BLaER1 (cell line): ENCODE measurements around the gene CPD.
"Not testable (repeated sequence)": the region's sequence is repeated elsewhere in the genome, so short reads cannot be mapped to it uniquely, and the experiment has no call there.

Source experiments
- H3K27ac ChIP-seq: shearing (Covaris generic); formaldehyde crosslinking; 2 replicates; pipeline ENCODE4 v1.8.1; 2022
- H3K27me3 ChIP-seq: shearing (Covaris generic); formaldehyde crosslinking; 2 replicates; pipeline ENCODE4 v1.8.1; 2022
- H3K36me3 ChIP-seq: shearing (Covaris generic); formaldehyde crosslinking; 2 replicates; pipeline ENCODE4 v1.8.1; 2022
- H3K4me1 ChIP-seq: shearing (Covaris generic); formaldehyde crosslinking; 2 replicates; pipeline ENCODE4 v1.8.1; 2022
- H3K4me2 ChIP-seq: shearing (Covaris generic); formaldehyde crosslinking; 2 replicates; pipeline ENCODE4 v1.8.1; 2022
- H3K4me3 ChIP-seq: shearing (Covaris generic); formaldehyde crosslinking; 2 replicates; pipeline ENCODE4 v1.8.1; 2022
- H3K9ac ChIP-seq: shearing (Covaris generic); formaldehyde crosslinking; 2 replicates; pipeline ENCODE4 v1.8.1; 2022
- H3K9me3 ChIP-seq: shearing (Covaris generic); formaldehyde crosslinking; 2 replicates; pipeline ENCODE4 v1.8.1; 2022
- H4K20me1 ChIP-seq: shearing (Covaris generic); formaldehyde crosslinking; 2 replicates; pipeline ENCODE4 v1.8.1; 2022
- Cebpa-rat ChIP-seq: shearing (Covaris generic); IDR thresholded peaks from 2 replicates; pipeline ENCODE4 v1.8.1; 2022

CPD gene

DNA sequence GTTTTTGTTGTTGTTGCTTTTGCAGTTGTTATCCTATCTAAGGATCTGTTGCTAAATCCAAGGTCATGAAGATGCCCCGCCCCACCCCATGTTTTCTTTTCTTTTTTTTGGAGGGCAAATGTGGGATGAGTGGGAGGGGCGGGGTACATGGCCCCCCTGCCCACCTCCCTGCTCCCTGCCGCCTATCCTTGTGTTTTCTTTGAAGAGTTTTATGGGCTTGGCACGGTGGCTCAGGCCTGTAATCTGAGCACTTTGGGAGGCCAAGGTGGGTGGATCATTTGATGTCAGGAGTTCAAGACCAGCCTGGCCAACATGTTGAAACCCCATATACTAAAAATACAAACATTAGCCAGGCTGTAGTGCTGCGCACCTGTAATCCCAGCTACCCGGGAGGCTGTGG is 79.6 kb downstream of the CPD start:
- no peak for TF ChIP-seq Cebpa-rat
- H3K9me3 ChIP-seq = peaks cover 15% of the 10 kb centered on the region
- no peak overlapping the region for H3K4me3 ChIP-seq
- H3K4me2 ChIP-seq = no peak overlapping the region
- H4K20me1 ChIP-seq = no peaks in the 10 kb centered on the region
- H3K36me3 ChIP-seq = peaks cover 65% of the 10 kb centered on the region
- no peak overlapping the region for H3K27ac ChIP-seq
- H3K9ac ChIP-seq = no peak overlapping the region
- H3K27me3 ChIP-seq = no peaks in the 10 kb centered on the region
- H3K4me1 ChIP-seq = no peaks in the 10 kb centered on the region

GRCh38 chr17:30458797-30459413 is 80.2 kb downstream of the CPD start:
- H3K4me1 ChIP-seq, H4K20me1 ChIP-seq, H3K4me2 ChIP-seq, H3K27ac ChIP-seq, H3K9me3 ChIP-seq, H3K4me3 ChIP-seq, H3K27me3 ChIP-seq, H3K9ac ChIP-seq: not testable (repeated sequence)
- peaks cover 60% of the 10 kb centered on the region for H3K36me3 ChIP-seq

DNA sequence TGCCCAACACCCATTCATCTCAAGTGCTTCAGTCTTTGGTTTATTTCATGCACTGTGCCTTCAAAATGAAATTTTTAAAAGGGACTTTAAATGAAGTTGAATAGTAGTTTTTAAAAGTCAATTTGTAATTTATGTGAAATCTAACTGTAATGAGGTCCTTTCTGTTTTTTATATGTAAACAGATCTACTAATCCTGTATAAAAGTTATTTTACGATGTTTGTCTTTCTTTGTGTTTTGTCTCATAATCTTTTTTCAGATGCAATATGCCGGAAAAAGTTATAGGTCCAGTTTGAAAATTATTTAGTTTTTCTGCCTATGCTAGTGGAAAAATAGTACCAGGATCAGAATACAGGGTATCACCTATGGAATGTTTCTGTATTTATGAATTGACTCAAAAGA is 89.7 kb downstream of the CPD start:
- Histone ChIP-seq H3K27ac (no peak overlapping the region), H4K20me1 (no peaks in the 10 kb centered on the region), H3K4me2 (no peak overlapping the region), H3K4me3 (no peak overlapping the region), H3K36me3 (peaks cover 6% of the 10 kb centered on the region; the same call in 1 of the 2 replicates), H3K9me3 (no peaks in the 10 kb centered on the region), H3K27me3 (no peaks in the 10 kb centered on the region), H3K9ac (no peak overlapping the region), H3K4me1 (no peaks in the 10 kb centered on the region)
- no peak for TF ChIP-seq Cebpa-rat

GRCh38 chr17:30472238-30472890 is 93.6 kb downstream of the CPD start:
- Histone ChIP-seq H3K36me3 (no peaks in the 10 kb centered on the region), H3K4me3 (no peak overlapping the region), H3K9me3 (no peaks in the 10 kb centered on the region), H4K20me1 (no peaks in the 10 kb centered on the region), H3K9ac (no peak overlapping the region), H3K4me1 (peaks cover 6% of the 10 kb centered on the region; the same call in 1 of the 2 replicates), H3K27me3 (no peaks in the 10 kb centered on the region), H3K27ac (no peak overlapping the region), H3K4me2 (no peak overlapping the region)
- no peak for TF ChIP-seq Cebpa-rat

DNA sequence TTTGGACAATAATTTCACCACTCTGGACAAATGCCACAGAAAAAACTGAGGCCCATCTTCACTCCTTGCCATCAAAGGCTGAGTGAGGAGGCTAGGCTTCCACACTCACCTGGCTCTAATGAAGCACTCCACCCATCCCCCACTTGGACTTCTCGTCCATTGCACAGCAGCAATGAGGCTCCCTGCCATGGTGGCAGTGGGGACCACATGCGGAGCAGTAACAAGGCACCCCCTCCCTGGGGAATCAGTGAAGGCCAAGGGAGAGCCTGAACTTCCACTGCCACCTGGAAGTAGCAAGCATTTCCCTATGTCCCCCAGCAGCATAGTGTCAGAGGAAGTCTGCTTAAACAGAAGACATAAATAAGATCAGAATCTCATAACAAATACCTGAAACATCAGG is 96.5 kb downstream of the CPD start:
- Histone ChIP-seq H3K36me3 (peaks cover 14% of the 10 kb centered on the region), H3K27ac (no peak overlapping the region), H4K20me1 (0 out of 2 replicates have a peak, but pooled peaks cover 15% of the 10 kb centered on the region), H3K9me3 (no peaks in the 10 kb centered on the region), H3K4me3 (no peak overlapping the region), H3K4me2 (no peak overlapping the region), H3K9ac (no peak overlapping the region), H3K27me3 (no peaks in the 10 kb centered on the region), H3K4me1 (peaks cover 18% of the 10 kb centered on the region)
- TF ChIP-seq Cebpa-rat = no peak

DNA sequence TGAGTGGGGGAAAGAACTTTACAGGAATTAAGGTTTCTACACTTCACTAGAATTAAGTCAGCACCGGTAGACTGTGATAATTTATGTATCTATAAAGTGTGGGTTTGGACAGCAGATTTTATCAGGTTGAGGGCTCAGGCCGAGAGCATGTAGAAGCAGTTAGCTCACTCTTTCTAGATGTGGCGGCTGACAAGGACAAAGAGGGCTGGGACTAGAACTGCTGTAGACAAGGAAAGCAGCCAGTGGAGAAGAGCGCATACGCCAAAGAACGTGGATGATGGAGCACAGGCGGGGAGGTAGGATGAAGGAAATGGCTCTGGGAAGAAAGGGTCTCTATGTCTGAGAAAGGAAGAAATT is 98.0 kb downstream of the CPD start:
- no peaks in the 10 kb centered on the region for H3K9me3 ChIP-seq
- peaks cover 18% of the 10 kb centered on the region for H3K4me1 ChIP-seq
- peaks cover 29% of the 10 kb centered on the region for H3K36me3 ChIP-seq
- no peaks in the 10 kb centered on the region for H3K27me3 ChIP-seq
- peak overlapping the region; percentile 84 for H3K4me3 ChIP-seq
- H4K20me1 ChIP-seq = 0 out of 2 replicates have a peak, but pooled peaks cover 27% of the 10 kb centered on the region
- peak overlapping the region; percentile 97 for H3K9ac ChIP-seq
- H3K4me2 ChIP-seq = peak overlapping the region; percentile 75
- peak overlapping the region; percentile 96 for H3K27ac ChIP-seq
- no peak for TF ChIP-seq Cebpa-rat

- Histone ChIP-seq H3K4me1 (peaks cover 18% of the 10 kb centered on the region), H4K20me1 (0 out of 2 replicates have a peak, but pooled peaks cover 27% of the 10 kb centered on the region), H3K4me2 (peak within 1 kb of the TSS; percentile 86), H3K4me3 (peak within 1 kb of the TSS; percentile 84), H3K9me3 (no peaks in the 10 kb centered on the region), H3K36me3 (peaks cover 34% of the 10 kb centered on the region), H3K27me3 (no peaks in the 10 kb centered on the region), H3K9ac (peak within 1 kb of the TSS; percentile 97), H3K27ac (peak within 1 kb of the TSS; percentile 96)
- TF ChIP-seq Cebpa-rat = no peak
Observed at GRCh38 chr17:30477083-30477773, 98.5 kb downstream of the CPD start, which contains the start of gene GOSR1. Gene GOSR1, plus strand, starts transcription at chr17:30477408. Its CDS starts 26 bp downstream, at chr17:30477434.

DNA sequence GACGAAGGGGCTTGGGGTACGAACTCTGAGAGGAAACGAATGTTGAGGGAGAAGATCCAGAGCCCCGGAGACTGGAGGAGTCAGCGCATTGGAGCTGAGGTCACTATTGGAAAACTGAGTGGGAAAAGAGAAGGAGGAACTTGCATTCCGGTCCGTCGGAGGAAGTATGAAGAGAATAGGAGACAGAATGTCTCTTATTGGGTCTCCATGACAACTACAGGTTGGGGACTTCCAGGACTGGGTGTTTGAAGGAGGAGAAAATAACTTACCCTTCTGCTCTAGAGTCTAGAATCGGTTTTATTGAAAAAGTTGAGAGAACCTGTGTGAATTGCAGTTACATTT is 99.0 kb downstream of the CPD start:
- peak overlapping the region; percentile 84 for H3K4me3 ChIP-seq
- H3K4me1 ChIP-seq = peaks cover 18% of the 10 kb centered on the region
- no peaks in the 10 kb centered on the region for H3K27me3 ChIP-seq
- peak overlapping the region; percentile 96 for H3K27ac ChIP-seq
- peaks cover 32% of the 10 kb centered on the region; the same call in 1 of the 2 replicates for H4K20me1 ChIP-seq
- no peak for TF ChIP-seq Cebpa-rat
- peaks cover 39% of the 10 kb centered on the region for H3K36me3 ChIP-seq
- peak overlapping the region; percentile 86 for H3K4me2 ChIP-seq
- H3K9ac ChIP-seq = peak overlapping the region; percentile 97
- no peaks in the 10 kb centered on the region for H3K9me3 ChIP-seq

DNA sequence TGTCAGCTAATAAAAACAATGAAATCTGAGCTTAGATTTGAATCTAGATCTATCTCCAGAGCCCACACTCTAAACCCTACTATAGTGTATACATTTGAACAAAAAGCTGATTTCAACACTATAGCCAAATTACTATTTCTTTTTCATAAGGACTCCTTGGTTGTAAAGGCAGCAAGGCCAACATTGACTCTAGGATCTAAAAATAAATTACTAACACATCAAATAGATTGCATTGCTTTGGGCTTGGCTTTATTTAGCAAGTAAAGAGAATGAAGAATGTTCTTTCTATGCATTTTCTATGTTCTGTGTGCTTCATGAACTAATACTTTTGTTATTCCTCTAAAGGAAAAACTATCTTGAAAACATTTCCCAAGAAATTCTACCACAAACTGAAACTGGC is 103.8 kb downstream of the CPD start:
- TF ChIP-seq Cebpa-rat = no peak
- Histone ChIP-seq H4K20me1 (peaks cover 40% of the 10 kb centered on the region; the same call in 1 of the 2 replicates), H3K27me3 (no peaks in the 10 kb centered on the region), H3K4me1 (peaks cover 12% of the 10 kb centered on the region), H3K4me3 (no peak overlapping the region), H3K27ac (no peak overlapping the region), H3K4me2 (no peak overlapping the region), H3K9ac (no peak overlapping the region), H3K36me3 (peaks cover 82% of the 10 kb centered on the region), H3K9me3 (no peaks in the 10 kb centered on the region)

- H3K4me2 ChIP-seq = no peak overlapping the region
- TF ChIP-seq Cebpa-rat = no peak
- peaks cover 88% of the 10 kb centered on the region for H3K36me3 ChIP-seq
- no peaks in the 10 kb centered on the region for H3K9me3 ChIP-seq
- no peak overlapping the region for H3K4me3 ChIP-seq
- H3K27me3 ChIP-seq = no peaks in the 10 kb centered on the region
- H3K9ac ChIP-seq = no peak overlapping the region
- H3K4me1 ChIP-seq = peaks cover 10% of the 10 kb centered on the region
- peaks cover 40% of the 10 kb centered on the region; the same call in 1 of the 2 replicates for H4K20me1 ChIP-seq
- H3K27ac ChIP-seq = no peak overlapping the region
Observed at GRCh38 chr17:30483159-30483558, 104.4 kb downstream of the CPD start.
